Panc1 (cell line): ENCODE data around the gene CAPS.

Experiments used
- CTCF ChIP-seq: fragments of 450-650 bp; IDR thresholded peaks from 2 replicates; pipeline ENCODE4 v1.5.1; 2017; ENCODE audit warnings: mild to moderate bottlenecking
- POLR2AphosphoS5 ChIP-seq: IDR thresholded peaks from 2 replicates; pipeline ENCODE4 v1.6.1; 2012; ENCODE audit warnings: mild to moderate bottlenecking, low read depth, low read length, moderate library complexity
- SIN3A ChIP-seq: IDR thresholded peaks from 2 replicates; pipeline ENCODE4 v1.6.1; 2012; ENCODE audit warnings: low read depth, mild to moderate bottlenecking, low read length, moderate library complexity, borderline replicate concordance; ENCODE audit not compliant: insufficient read depth
- TCF7L2 ChIP-seq: IDR thresholded peaks from 2 replicates; pipeline ENCODE4 v1.6.1; 2011; ENCODE audit warnings: mild to moderate bottlenecking, low read depth, low read length, inconsistent platforms

GRCh38 chr19:5935473-5936291, 21.6 kb downstream of the CAPS start:
- TF ChIP-seq CTCF (no peak), POLR2AphosphoS5 (no peak), SIN3A (no peak), TCF7L2 (no peak)
